HG03196 (cell line): ENCODE data around the gene MAD2L1.
"Not testable (repeated sequence)": the region's sequence is repeated elsewhere in the genome, so short reads cannot be mapped to it uniquely, and the experiment has no call there.

Experiments
- ATAC-seq: cut with Tn5 transposase; IDR thresholded peaks from one replicate; pipeline ENCODE4 v1.9.1; 2021; ENCODE audit not compliant: unreplicated experiment

MAD2L1 gene

GRCh38 chr4:120066517-120067340 lies at the start of gene MAD2L1:
Gene MAD2L1, minus strand, starts transcription at chr4:120066848. Its CDS starts 114 bp downstream, at chr4:120066734.
- ATAC-seq = peak; percentile 91

GRCh38 chr4:120111745-120112144 lies 45.1 kb upstream of the MAD2L1 start:
- no peak for ATAC-seq

DNA sequence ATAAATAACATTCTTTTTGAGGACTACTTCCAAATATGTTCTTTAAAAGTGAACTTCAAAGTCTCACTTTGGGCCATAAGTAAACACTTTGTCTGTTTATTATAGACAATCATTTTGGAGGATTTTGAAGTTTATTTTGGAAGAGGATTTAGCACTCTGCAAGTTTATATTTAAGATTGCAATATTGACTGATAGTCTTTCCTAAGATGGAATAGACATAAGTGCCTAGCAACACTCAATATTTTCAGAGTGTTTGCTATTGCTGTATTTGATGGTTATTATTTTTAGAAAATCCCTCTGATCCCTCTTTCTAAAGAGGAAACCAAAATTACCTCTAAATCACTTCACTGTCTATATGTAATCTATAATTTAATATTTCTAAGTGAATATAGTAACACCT lies 42.8 kb upstream of the MAD2L1 start:
- no peak for ATAC-seq

- ATAC-seq = peak; percentile 76
Measured at GRCh38 chr4:120105472-120105871, 38.8 kb upstream of the MAD2L1 start.

- ATAC-seq = no peak
Measured at GRCh38 chr4:120096508-120097297, 30.1 kb upstream of the MAD2L1 start.

- ATAC-seq = no peak
Measured at GRCh38 chr4:120088507-120088906, 21.9 kb upstream of the MAD2L1 start.

DNA sequence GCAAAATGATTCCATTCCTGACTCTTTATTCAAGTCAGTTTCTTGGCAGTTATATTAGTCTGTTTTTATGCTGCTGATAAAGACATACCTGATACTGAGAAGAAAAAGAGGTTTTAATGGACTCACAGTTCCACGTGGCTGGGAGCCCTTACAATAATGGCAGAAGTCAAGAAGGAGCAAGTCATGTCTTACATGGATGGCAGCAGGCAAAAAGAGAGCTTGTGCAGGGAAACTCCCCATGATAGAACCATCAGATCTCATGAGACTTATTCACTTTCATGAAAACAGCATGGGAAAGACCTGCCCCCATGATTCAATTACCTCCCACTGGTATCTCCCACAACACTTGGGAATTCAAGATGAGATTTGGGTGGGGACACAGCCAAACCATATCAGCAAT lies 21.4 kb upstream of the MAD2L1 start:
- not testable (repeated sequence) for ATAC-seq

DNA sequence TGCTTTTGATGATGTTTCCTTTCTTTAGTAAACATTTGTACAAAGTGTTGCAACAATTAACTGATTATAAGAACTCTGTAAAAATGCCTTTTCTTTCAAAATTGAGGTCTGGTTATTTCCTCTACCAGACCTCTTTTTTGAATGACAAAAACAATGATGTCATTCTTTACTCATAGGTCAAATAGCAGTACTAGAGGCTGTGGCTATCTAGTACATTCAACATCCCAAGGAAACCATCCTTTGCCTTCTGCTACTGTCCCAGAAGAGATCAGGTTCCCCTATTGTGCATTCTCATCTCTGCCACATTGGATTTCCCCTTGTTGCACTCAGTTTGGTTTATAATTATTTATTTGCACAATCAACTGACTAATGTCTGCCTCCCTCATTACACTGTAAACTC lies 19.1 kb upstream of the MAD2L1 start:
- no peak for ATAC-seq

DNA sequence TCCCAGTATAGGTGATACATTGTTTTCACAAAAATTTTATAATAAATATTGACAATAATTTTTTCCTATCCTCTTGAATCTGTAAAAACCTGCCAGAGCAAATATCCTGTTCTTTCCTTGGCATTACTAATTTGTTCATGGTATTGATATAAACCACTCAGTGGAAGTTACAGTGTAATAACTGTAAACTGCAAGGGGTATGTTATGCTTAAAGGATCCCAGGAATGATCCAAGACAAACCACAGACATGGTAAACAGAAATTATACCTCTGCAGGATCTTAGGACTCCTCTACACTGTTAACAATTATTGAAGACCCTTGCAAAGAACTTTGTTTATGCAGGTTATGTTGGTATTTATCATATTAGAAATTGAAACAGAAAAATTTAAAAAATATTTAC lies 17.7 kb upstream of the MAD2L1 start:
- ATAC-seq = no peak

- ATAC-seq = no peak
Measured at GRCh38 chr4:120083152-120083551, 16.5 kb upstream of the MAD2L1 start.

DNA sequence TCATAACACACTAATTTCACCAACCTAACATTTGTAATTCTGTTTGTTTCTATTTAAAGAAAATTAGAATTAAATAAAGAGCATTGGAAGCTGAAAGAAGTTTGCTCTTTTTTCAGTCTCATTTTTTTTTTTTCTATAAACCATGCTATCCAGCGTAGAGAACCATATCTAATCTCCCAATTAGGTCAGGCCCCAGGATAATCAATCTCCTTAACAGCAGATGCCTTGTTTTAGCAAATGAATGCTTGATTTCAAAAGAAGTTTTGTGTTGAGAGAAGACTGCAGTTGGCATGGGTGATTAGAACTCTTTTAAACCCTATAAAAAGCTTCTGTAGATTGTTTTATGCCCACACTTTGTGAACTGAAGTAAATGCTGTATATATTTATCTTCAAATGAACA lies 15.6 kb upstream of the MAD2L1 start:
- ATAC-seq = no peak

GRCh38 chr4:120081726-120082125 lies 15.1 kb upstream of the MAD2L1 start:
- ATAC-seq = no peak

- ATAC-seq = no peak
Measured at GRCh38 chr4:120080533-120080932, 13.9 kb upstream of the MAD2L1 start.

DNA sequence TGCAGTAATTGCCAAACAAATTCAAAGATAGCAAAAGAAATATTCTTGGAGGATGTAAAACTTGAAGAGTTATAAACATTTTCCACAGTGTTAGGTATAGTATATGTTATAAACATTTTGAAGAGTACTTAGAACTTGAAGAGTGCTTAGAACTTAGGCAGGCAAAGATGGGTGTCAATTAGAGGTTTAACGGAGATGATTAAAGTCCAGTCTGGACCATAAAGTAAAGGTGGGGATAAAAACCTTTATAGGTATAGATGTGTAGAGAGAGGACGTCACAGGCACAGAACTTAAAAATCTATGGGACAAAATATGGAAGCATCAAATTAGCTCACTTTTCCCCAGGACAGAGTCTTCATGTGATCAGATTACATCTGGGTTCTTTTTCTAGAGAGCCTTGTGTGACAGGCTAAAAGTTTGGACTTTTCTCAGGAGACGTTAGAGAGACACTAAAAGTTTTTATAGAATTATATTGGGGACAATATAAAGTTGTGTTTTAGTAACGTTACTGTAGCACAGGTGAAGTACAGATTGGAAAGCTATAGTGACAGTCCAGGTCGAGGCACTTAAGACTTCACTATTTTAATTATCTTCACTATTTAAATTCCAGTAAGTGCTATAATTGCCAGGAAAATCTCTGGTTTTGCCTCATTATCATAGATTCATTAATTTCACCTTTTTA lies 13.3 kb upstream of the MAD2L1 start:
- ATAC-seq = no peak

- no peak for ATAC-seq
Measured at GRCh38 chr4:120078216-120078615, 11.6 kb upstream of the MAD2L1 start.

DNA sequence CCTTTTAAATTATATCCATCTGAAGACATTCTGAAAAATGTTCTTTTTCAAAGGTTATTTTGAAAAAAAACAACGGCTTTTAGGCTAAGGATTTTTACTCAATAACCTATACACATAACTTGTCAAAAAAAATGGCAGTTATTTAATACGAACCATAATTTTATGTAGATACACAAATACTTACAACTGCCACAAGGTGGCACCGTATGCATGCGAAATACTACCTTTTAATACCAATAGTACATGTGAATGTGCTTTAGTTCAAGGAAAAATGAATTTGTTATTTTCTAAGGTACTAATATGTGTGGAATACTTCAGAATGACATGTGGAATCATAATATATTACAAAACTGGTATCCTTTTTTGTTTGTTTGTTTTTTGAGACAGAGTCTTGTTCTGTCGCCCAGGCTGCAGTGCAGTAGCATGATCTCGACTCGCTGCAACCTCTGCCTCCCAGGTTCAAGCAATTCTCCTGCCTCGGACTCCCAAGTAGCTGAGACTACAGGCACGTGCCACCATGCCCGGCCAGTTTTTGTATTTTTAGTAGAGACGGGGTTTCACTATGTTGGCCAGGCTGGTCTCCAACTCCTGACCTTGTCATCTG lies 4.6 kb upstream of the MAD2L1 start:
- ATAC-seq = no peak

GRCh38 chr4:120070196-120070595 lies 3.5 kb upstream of the MAD2L1 start:
- ATAC-seq = no peak

GRCh38 chr4:120065974-120066516 lies 603 bp downstream of the MAD2L1 start:
- no peak for ATAC-seq

GRCh38 chr4:120064887-120065286 lies 1.8 kb downstream of the MAD2L1 start:
- ATAC-seq = no peak

GRCh38 chr4:120063711-120064110 lies 2.9 kb downstream of the MAD2L1 start:
- not testable (repeated sequence) for ATAC-seq

DNA sequence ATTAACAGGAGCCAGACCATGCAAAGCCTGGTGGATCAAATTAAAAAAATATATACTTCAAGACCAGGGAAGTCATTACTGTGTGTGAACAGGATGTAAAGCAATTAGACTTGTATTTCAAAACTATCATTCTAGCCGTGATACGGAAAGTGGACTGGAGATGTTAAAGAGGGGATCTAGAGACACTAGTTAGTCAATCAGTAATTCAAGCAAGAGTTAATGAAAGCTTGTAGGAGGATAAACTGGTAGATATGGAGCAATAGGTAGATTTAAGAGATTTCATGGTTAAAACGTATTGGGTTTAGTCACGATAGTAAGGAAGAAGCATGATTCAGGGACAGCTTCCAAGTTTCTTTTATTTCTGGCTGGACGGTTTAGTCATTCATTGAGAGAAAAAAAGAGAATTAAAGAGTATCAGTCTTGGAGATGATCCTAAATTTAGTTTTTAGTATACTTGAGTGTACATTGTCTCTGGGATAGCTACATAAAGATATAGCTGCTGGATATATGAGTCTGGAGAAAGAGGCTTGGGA lies 3.9 kb downstream of the MAD2L1 start:
- no peak for ATAC-seq
